Endothelial cell of umbilical vein (primary cell): ENCODE data around the gene COQ7. TPM values are rescaled to one million over a fixed set of nuclear protein-coding genes. Genes with fewer than 3 reads are reported as not detected.

Experiments used
- BruUV-seq: library from RNA; stranded (reverse); fragments of 400-500 nt; replicated peaks from 2 replicates; lab custom pipeline; 2021; lab: Mats Ljungman, UMichigan
- CTCF ChIA-PET: fragments of 300-600, 350-600 bp; sonication (Branson Sonifier 250); formaldehyde crosslinking; loops from one replicate; lab custom pipeline; 2021; ENCODE audit warnings: antibody characterized with exemption, inconsistent platforms; lab: Charles Lee
- POLR2A ChIA-PET: fragments of 300-600, 350-600 bp; sonication (Branson Sonifier 250); formaldehyde crosslinking; loops from one replicate; lab custom pipeline; 2021; ENCODE audit warnings: antibody characterized with exemption, inconsistent platforms; lab: Charles Lee
- DNase-seq: peaks from one replicate; pipeline ENCODE4 v3.0.0-alpha.2; 2011; ENCODE audit warnings: low read depth, low spot score
- FAIRE-seq: peaks from 2 replicates; lab custom pipeline; 2011; peaks lifted over from hg19 to GRCh38; lab: Jason Lieb, UNC
- H2AFZ ChIP-seq: 2 replicates; pipeline ENCODE4 v1.6.0; 2012; ENCODE audit warnings: low read depth, low read length, control low read depth, inconsistent platforms
- H3K27ac ChIP-seq: 2 replicates; pipeline ENCODE4 v1.5.1; 2011; ENCODE audit warnings: low read depth, mild to moderate bottlenecking, control low read depth, low read length, moderate library complexity; ENCODE audit not compliant: insufficient read depth
- H3K27me3 ChIP-seq, 2 experiments: 2 replicates each; pipeline versions ENCODE4 v1.6.0 to v1.6.1; 2011; ENCODE audit warnings: low read length in 2 of 2, mixed read lengths in 1 of 2; ENCODE audit not compliant: control insufficient read depth in 2 of 2, insufficient read depth in 2 of 2
- H3K36me3 ChIP-seq, 2 experiments: 2 replicates in 1 of 2; 3 replicates in 1 of 2; pipeline ENCODE4 v1.5.1; 2011; ENCODE audit warnings: low read length in 2 of 2, mild to moderate bottlenecking in 1 of 2, moderate library complexity in 1 of 2; ENCODE audit not compliant: control insufficient read depth in 2 of 2, insufficient read depth in 2 of 2; ENCODE audit errors: extremely low read depth in 1 of 2
- H3K4me1 ChIP-seq: 3 replicates; pipeline ENCODE4 v1.5.1; 2011; ENCODE audit warnings: mild to moderate bottlenecking, low read length; ENCODE audit not compliant: control insufficient read depth, insufficient read depth; ENCODE audit errors: extremely low read depth
- H3K4me2 ChIP-seq: 2 replicates; pipeline ENCODE4 v1.6.1; 2011; ENCODE audit warnings: low read length, control low read depth, mixed read lengths; ENCODE audit not compliant: insufficient read depth
- H3K4me3 ChIP-seq, 3 experiments: fragments of 200-600 bp in 1 of 3; sonication (generic), shearing (Covaris generic) in 1 of 3; replicated peaks in 1 of 3; 2 replicates each; pipeline ENCODE4 v1.5.1; 2011 to 2016; ENCODE audit warnings: control low read depth in 3 of 3, low read length in 3 of 3, mild to moderate bottlenecking in 2 of 3, inconsistent platforms in 1 of 3, low read depth in 1 of 3, moderate library complexity in 1 of 3; ENCODE audit not compliant: insufficient read depth in 1 of 3
- H3K79me2 ChIP-seq: 2 replicates; pipeline ENCODE4 v1.6.0; 2012; ENCODE audit warnings: low read length, inconsistent platforms; ENCODE audit not compliant: control insufficient read depth, insufficient read depth
- H3K9ac ChIP-seq: replicated peaks from 2 replicates; pipeline ENCODE3; 2011; ENCODE audit warnings: low read length, control low read depth; ENCODE audit not compliant: insufficient read depth; ENCODE audit errors: extremely low read depth
- H3K9me1 ChIP-seq: replicated peaks from 3 replicates; pipeline ENCODE4 v1.6.0; 2011; ENCODE audit warnings: mild to moderate bottlenecking, low read length; ENCODE audit not compliant: control insufficient read depth, insufficient read depth; ENCODE audit errors: extremely low read depth
- H3K9me3 ChIP-seq: replicated peaks from 2 replicates; pipeline ENCODE4 v1.5.1; 2012; ENCODE audit warnings: low read length, inconsistent platforms; ENCODE audit not compliant: control insufficient read depth, insufficient read depth
- H4K20me1 ChIP-seq: replicated peaks from 2 replicates; pipeline ENCODE3; 2011; ENCODE audit warnings: mild to moderate bottlenecking, low read length; ENCODE audit not compliant: control insufficient read depth, insufficient read depth; ENCODE audit errors: extremely low read depth
- CTCF ChIP-seq, 2 donors: IDR thresholded peaks; 1 replicate in 1 of 2; 2 replicates in 1 of 2; pipeline ENCODE4 v1.5.1; 2011; ENCODE audit warnings: low read length in 2 of 2, mild to moderate bottlenecking in 2 of 2, moderate library complexity in 2 of 2, control low read depth in 1 of 2, inconsistent platforms in 1 of 2, low read depth in 1 of 2; ENCODE audit not compliant: insufficient read depth in 1 of 2; ENCODE audit errors: extremely low read depth in 1 of 2
- EZH2 ChIP-seq: IDR thresholded peaks from 2 replicates; pipeline ENCODE4 v1.6.1; 2012; ENCODE audit warnings: borderline replicate concordance, low read depth, mild to moderate bottlenecking, moderate library complexity, low read length, inconsistent platforms; ENCODE audit not compliant: severe bottlenecking
- FOS ChIP-seq: IDR thresholded peaks from 2 replicates; pipeline ENCODE4 v1.6.1; 2011; ENCODE audit warnings: mild to moderate bottlenecking, low read length, moderate library complexity, borderline replicate concordance; ENCODE audit not compliant: insufficient read depth
- GATA2 ChIP-seq: IDR thresholded peaks from 2 replicates; pipeline ENCODE4 v1.7.0; 2011; ENCODE audit warnings: low read depth, mild to moderate bottlenecking, moderate library complexity, mixed read lengths, low read length; ENCODE audit not compliant: insufficient read length, insufficient read depth
- JUN ChIP-seq: IDR thresholded peaks from 2 replicates; pipeline ENCODE4 v1.6.1; 2011; ENCODE audit warnings: borderline replicate concordance, low read depth; ENCODE audit not compliant: insufficient read length, insufficient read depth
- MAX ChIP-seq: IDR thresholded peaks from 2 replicates; pipeline ENCODE4 v1.6.1; 2011; ENCODE audit not compliant: insufficient read depth, insufficient read length
- MYC ChIP-seq: IDR thresholded peaks from one replicate; pipeline ENCODE4 v1.6.1; 2011; ENCODE audit warnings: mild to moderate bottlenecking, low read depth, low read length
- POLR2A ChIP-seq: IDR thresholded peaks from 2 replicates; pipeline ENCODE4 v1.6.1; 2012; ENCODE audit warnings: low read depth, mild to moderate bottlenecking, control low read depth, low read length
- POLR2AphosphoS5 ChIP-seq: IDR thresholded peaks from 2 replicates; pipeline ENCODE4 v1.6.1; 2012; ENCODE audit warnings: low read depth, mild to moderate bottlenecking, control low read depth, low read length, moderate library complexity; ENCODE audit not compliant: insufficient read depth
- dilution Hi-C: fragments of 300-500 bp; cut with MboI; formaldehyde crosslinking; loops from one replicate; pipeline ENCODE4 v1.15.0; 2019; ENCODE audit warnings: low sequenced_read_pairs; ENCODE audit not compliant: extremely low pct_ligation_motif_present
- intact Hi-C: fragments of 100-400 bp; cut with micrococcal nuclease; formaldehyde crosslinking; loops from one replicate; pipeline ENCODE4 v1.10.0; 2022
- polyA plus RNA-seq, 4 experiments: library from polyadenylated mRNA; depleted of rRNA in 3 of 4; stranded (reverse) in 3 of 4; unstranded in 1 of 4; fragments of >200 nt; gene quantifications; 2 replicates each; pipeline versions ENCODE4 v1.2.1 to v1.2.3, GENCODE V29; 2011 to 2012; ENCODE audit warnings: missing spikeins in 1 of 4
- total RNA-seq: library from RNA; stranded (reverse); gene quantifications from 2 replicates; pipeline ENCODE4 v1.2.3, GENCODE V29; 2021

Gene COQ7
- total and polyA plus RNA-seq, 2 donors (not counting 3 experiments of a cell fraction or from before 2014, with no cell fraction given): 12.9 to 24.2 TPM

GRCh38 chr16:19090916-19091315 is 23.5 kb downstream of the COQ7 start:
- no peaks in the 10 kb centered on the region for H3K9me3 ChIP-seq
- no peaks in the 10 kb centered on the region for H4K20me1 ChIP-seq
- H3K27me3 ChIP-seq: no peaks in the 10 kb centered on the region
- H3K9me1 ChIP-seq: no peaks in the 10 kb centered on the region
- no peak overlapping the region for H3K9ac ChIP-seq
- DNase-seq: no peak
- H3K36me3 ChIP-seq: no peaks in the 10 kb centered on the region
- peaks cover 27% of the 10 kb centered on the region for H3K4me1 ChIP-seq
- no peak overlapping the region for H3K4me3 ChIP-seq
- CTCF ChIA-PET: interaction anchor here (1.0 kb wide), 1 partner anchor 22 kb away, joined by 3 read pairs; no protein-coding TSS in a partner anchor
- FAIRE-seq: no peak
- H2AFZ ChIP-seq: no peak overlapping the region
- BruUV-seq: no TSS peak
- POLR2A ChIA-PET: no interaction called here
- no peak overlapping the region for H3K27ac ChIP-seq
- dilution Hi-C loops: no loop called here
- TF ChIP-seq GATA2: no peak
- TF ChIP-seq EZH2: no peak
- no peak for TF ChIP-seq POLR2AphosphoS5
- no peak for TF ChIP-seq CTCF (IDR thresholded peaks at IDR 0.05; ENCODE audit: extremely low read depth in 1 of 2, insufficient read depth in 1 of 2, low read depth in 1 of 2, low read length in 2 of 2)
- no peak for TF ChIP-seq POLR2A
- TF ChIP-seq MAX: no peak
- TF ChIP-seq MYC: no peak
- no peak for TF ChIP-seq JUN
- no peak for TF ChIP-seq FOS
- intact Hi-C loops: no loop called here
- H3K79me2 ChIP-seq: no peaks in the 10 kb centered on the region
- H3K4me2 ChIP-seq: no peak overlapping the region
